Measurements from ENCODE around the gene SOWAHA. TPM values are rescaled to one million over a fixed set of nuclear protein-coding genes. Genes with fewer than 3 reads are reported as not detected.
"Not testable (repeated sequence)": the region's sequence is repeated elsewhere in the genome, so short reads cannot be mapped to it uniquely, and the experiment has no call there.

Gene SOWAHA
- total RNA-seq, 1 experiment from 2014 or later = not detected

DNA sequence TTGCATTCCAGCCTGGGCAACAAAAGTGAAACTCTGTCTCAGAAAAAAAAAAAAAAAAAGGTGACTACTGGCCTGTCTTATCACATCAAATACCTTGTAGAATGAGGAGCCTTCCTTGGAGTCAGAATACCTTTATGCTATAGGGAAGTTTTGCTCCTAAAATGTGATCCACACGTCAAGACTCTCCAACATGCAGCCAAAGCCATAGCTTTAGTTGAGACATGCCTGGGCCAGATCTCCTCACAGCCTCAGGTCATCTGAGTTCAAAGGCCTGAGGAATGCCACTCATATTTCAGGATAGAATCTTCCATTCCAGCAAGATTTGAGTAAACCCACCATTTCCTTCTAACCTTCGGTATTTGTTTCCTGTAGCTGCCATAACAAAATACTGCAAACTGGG, 13.7 kb upstream of the SOWAHA start:
- no peaks in the 10 kb centered on the region for H3K9me2 ChIP-seq (ENCODE audit: insufficient read depth)
- no peak overlapping the region for H2AFZ ChIP-seq
- H4K20me1 ChIP-seq (ENCODE audit: insufficient read depth) = no peaks in the 10 kb centered on the region
- CTCF ChIA-PET = no interaction called here
- H3K27ac ChIP-seq = no peak overlapping the region
- POLR2A ChIA-PET (ENCODE audit: unreplicated experiment) = no interaction called here
- no peaks in the 10 kb centered on the region for H3K4me1 ChIP-seq (replicated peaks; ENCODE audit: insufficient read depth)
- DNase-seq = no peak
- H3K9me3 ChIP-seq (ENCODE audit: insufficient read depth, low read depth) = no peaks in the 10 kb centered on the region
- no TSS peak for BruUV-seq (replicated peaks)
- intact Hi-C loops (cut with micrococcal nuclease; ENCODE audit: unreplicated experiment) = no loop called here
- H3K79me2 ChIP-seq (ENCODE audit: low read depth) = no peaks in the 10 kb centered on the region
- H3F3A ChIP-seq (ENCODE audit: insufficient read depth, low read depth) = no peaks in the 10 kb centered on the region
- TF ChIP-seq EZH2 (IDR thresholded peaks at IDR 0.05; ENCODE audit: low read depth) (no peak), CTCF (conservative IDR thresholded peaks at IDR 0.05) (no peak)
- H3K36me3 ChIP-seq (ENCODE audit: low read depth) = no peaks in the 10 kb centered on the region
- no peak overlapping the region for H3K4me3 ChIP-seq
- H3K27me3 ChIP-seq (ENCODE audit: insufficient read depth, low read depth) = 0 out of 2 replicates have a peak, but pooled peaks cover 4% of the 10 kb centered on the region
- no peak overlapping the region for H3K4me2 ChIP-seq

- no peaks in the 10 kb centered on the region for H4K20me1 ChIP-seq (ENCODE audit: insufficient read depth)
- H3K4me1 ChIP-seq (replicated peaks; ENCODE audit: insufficient read depth) = no peaks in the 10 kb centered on the region
- H3K9me2 ChIP-seq (ENCODE audit: insufficient read depth) = no peaks in the 10 kb centered on the region
- POLR2A ChIA-PET (ENCODE audit: unreplicated experiment) = no interaction called here
- no peaks in the 10 kb centered on the region for H3F3A ChIP-seq (ENCODE audit: insufficient read depth, low read depth)
- H3K36me3 ChIP-seq (ENCODE audit: low read depth) = no peaks in the 10 kb centered on the region
- no peak for DNase-seq
- no peak overlapping the region for H3K27ac ChIP-seq
- intact Hi-C loops (cut with micrococcal nuclease; ENCODE audit: unreplicated experiment) = no loop called here
- no TSS peak for BruUV-seq (replicated peaks)
- H3K79me2 ChIP-seq (ENCODE audit: low read depth) = no peaks in the 10 kb centered on the region
- no peak overlapping the region for H3K4me2 ChIP-seq
- TF ChIP-seq EZH2 (IDR thresholded peaks at IDR 0.05; ENCODE audit: low read depth) (no peak), CTCF (conservative IDR thresholded peaks at IDR 0.05) (no peak)
- H3K4me3 ChIP-seq = no peak overlapping the region
- no peak overlapping the region for H2AFZ ChIP-seq
- H3K9me3 ChIP-seq (ENCODE audit: insufficient read depth, low read depth) = no peaks in the 10 kb centered on the region
- 0 out of 2 replicates have a peak, but pooled peaks cover 4% of the 10 kb centered on the region for H3K27me3 ChIP-seq (ENCODE audit: insufficient read depth, low read depth)
- CTCF ChIA-PET = no interaction called here
These were observed 12.6 kb upstream of the SOWAHA start for GRCh38 chr5:132800545-132800944.

GRCh38 chr5:132802044-132802684, 10.9 kb upstream of the SOWAHA start:
- TF ChIP-seq CTCF (conservative IDR thresholded peaks at IDR 0.05) = no peak
- no peak for TF ChIP-seq EZH2 (IDR thresholded peaks at IDR 0.05; ENCODE audit: low read depth)
- Histone ChIP-seq H2AFZ (no peak overlapping the region), H3K4me1 (replicated peaks; ENCODE audit: insufficient read depth) (no peaks in the 10 kb centered on the region), H3K9me2 (ENCODE audit: insufficient read depth) (no peaks in the 10 kb centered on the region), H3K27me3 (ENCODE audit: insufficient read depth, low read depth) (0 out of 2 replicates have a peak, but pooled peaks cover 4% of the 10 kb centered on the region), H3F3A (ENCODE audit: insufficient read depth, low read depth) (no peaks in the 10 kb centered on the region), H3K79me2 (ENCODE audit: low read depth) (no peaks in the 10 kb centered on the region), H3K4me3 (no peak overlapping the region), H3K36me3 (ENCODE audit: low read depth) (no peaks in the 10 kb centered on the region), H4K20me1 (ENCODE audit: insufficient read depth) (no peaks in the 10 kb centered on the region), H3K27ac (no peak overlapping the region), H3K9me3 (ENCODE audit: insufficient read depth, low read depth) (no peaks in the 10 kb centered on the region), H3K4me2 (no peak overlapping the region)
- CTCF ChIA-PET = no interaction called here
- BruUV-seq (replicated peaks) = no TSS peak
- no peak for DNase-seq
- POLR2A ChIA-PET (ENCODE audit: unreplicated experiment) = no interaction called here
- intact Hi-C loops (cut with micrococcal nuclease; ENCODE audit: unreplicated experiment) = no loop called here

DNA sequence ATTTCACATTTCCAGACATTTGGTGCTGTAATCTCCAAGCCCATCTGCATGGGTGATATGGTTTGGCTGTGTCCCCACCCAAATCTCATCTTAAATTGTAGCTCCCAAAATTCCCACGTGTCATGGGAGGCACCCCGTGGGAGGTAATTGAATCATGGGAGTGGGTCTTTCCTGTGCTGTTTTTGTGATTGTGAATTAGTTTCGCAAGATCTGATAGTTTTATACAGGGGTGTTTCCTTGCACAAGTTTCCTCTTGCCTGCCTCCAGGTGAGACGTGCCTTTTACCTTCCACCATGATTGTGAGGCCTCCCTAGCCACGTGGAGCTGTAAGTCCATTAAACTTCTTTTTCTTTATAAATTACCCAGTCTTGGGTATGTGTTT, 10.4 kb upstream of the SOWAHA start:
- CTCF ChIA-PET; H3K4me1 ChIP-seq (replicated peaks; ENCODE audit: insufficient read depth); H3K4me3 ChIP-seq; H3K9me3 ChIP-seq (ENCODE audit: insufficient read depth, low read depth); H3K27me3 ChIP-seq (ENCODE audit: insufficient read depth, low read depth); H3K36me3 ChIP-seq (ENCODE audit: low read depth); H3K9me2 ChIP-seq (ENCODE audit: insufficient read depth); POLR2A ChIA-PET (ENCODE audit: unreplicated experiment); BruUV-seq (replicated peaks); H2AFZ ChIP-seq; H3K79me2 ChIP-seq (ENCODE audit: low read depth); H3K27ac ChIP-seq; H4K20me1 ChIP-seq (ENCODE audit: insufficient read depth); H3K4me2 ChIP-seq; H3F3A ChIP-seq (ENCODE audit: insufficient read depth, low read depth); intact Hi-C loops (cut with micrococcal nuclease; ENCODE audit: unreplicated experiment); DNase-seq: not testable (repeated sequence)

GRCh38 chr5:132804219-132804618, 8.9 kb upstream of the SOWAHA start:
- BruUV-seq (replicated peaks); H3K4me3 ChIP-seq; H3K79me2 ChIP-seq (ENCODE audit: low read depth); H3K36me3 ChIP-seq (ENCODE audit: low read depth); H3K9me3 ChIP-seq (ENCODE audit: insufficient read depth, low read depth); CTCF ChIA-PET; POLR2A ChIA-PET (ENCODE audit: unreplicated experiment); H3K9me2 ChIP-seq (ENCODE audit: insufficient read depth); H3K27ac ChIP-seq; DNase-seq; H3K4me1 ChIP-seq (replicated peaks; ENCODE audit: insufficient read depth); H3K4me2 ChIP-seq; H2AFZ ChIP-seq; H3F3A ChIP-seq (ENCODE audit: insufficient read depth, low read depth); intact Hi-C loops (cut with micrococcal nuclease; ENCODE audit: unreplicated experiment); H3K27me3 ChIP-seq (ENCODE audit: insufficient read depth, low read depth); H4K20me1 ChIP-seq (ENCODE audit: insufficient read depth): not testable (repeated sequence)

Measured in PC-9 (cell line).